WERI-Rb-1 (cell line): ENCODE data around the gene KLK12.

Experiments
- DNase-seq: peaks from one replicate; pipeline ENCODE4 v3.0.0-alpha.2; 2020
- H3K27ac ChIP-seq: fragments of 250-450 bp; sonication (Bioruptor Pico); 2 replicates; pipeline ENCODE4 v1.5.1; 2020; ENCODE audit warnings: mild to moderate bottlenecking, moderate library complexity
- H3K27me3 ChIP-seq: fragments of 250-450 bp; sonication (Bioruptor Pico); 2 replicates; pipeline ENCODE4 v1.5.1; 2021; ENCODE audit warnings: mild to moderate bottlenecking, low read depth, moderate library complexity; ENCODE audit not compliant: insufficient read depth, severe bottlenecking
- H3K36me3 ChIP-seq: fragments of 250-450 bp; sonication (Bioruptor Pico); 2 replicates; pipeline ENCODE4 v1.5.1; 2020; ENCODE audit warnings: mild to moderate bottlenecking, moderate library complexity
- H3K4me3 ChIP-seq: 2 replicates; pipeline ENCODE4 v1.5.1; 2011; ENCODE audit warnings: low read depth, mild to moderate bottlenecking, control low read depth, low read length
- H3K9me3 ChIP-seq: fragments of 250-450 bp; sonication (Bioruptor Pico); 2 replicates; pipeline ENCODE4 v1.5.1; 2021; ENCODE audit warnings: mild to moderate bottlenecking, moderate library complexity; ENCODE audit not compliant: severe bottlenecking
- CTCF ChIP-seq: IDR thresholded peaks from 2 replicates; pipeline ENCODE4 v1.5.1; 2011; ENCODE audit warnings: low read depth, mild to moderate bottlenecking, control low read depth, inconsistent platforms, low read length

The KLK12 gene

GRCh38 chr19:50982186-50982585 lies 52.6 kb downstream of the KLK12 start:
- TF ChIP-seq CTCF = no peak
- Histone ChIP-seq H3K36me3 (no peaks in the 10 kb centered on the region), H3K27me3 (peaks cover 59% of the 10 kb centered on the region), H3K4me3 (no peak overlapping the region), H3K27ac (no peak overlapping the region), H3K9me3 (no peaks in the 10 kb centered on the region)
- DNase-seq = no peak

- no peak for DNase-seq
- Histone ChIP-seq H3K36me3 (no peaks in the 10 kb centered on the region), H3K27ac (no peak overlapping the region), H3K27me3 (peaks cover 62% of the 10 kb centered on the region), H3K9me3 (peaks cover 2% of the 10 kb centered on the region), H3K4me3 (no peak overlapping the region)
- TF ChIP-seq CTCF = no peak
Observed at GRCh38 chr19:50981587-50982146, 53.1 kb downstream of the KLK12 start.

- no peaks in the 10 kb centered on the region for H3K36me3 ChIP-seq
- no peak overlapping the region for H3K4me3 ChIP-seq
- peaks cover 58% of the 10 kb centered on the region for H3K27me3 ChIP-seq
- no peak overlapping the region for H3K27ac ChIP-seq
- no peak for DNase-seq
- no peak for TF ChIP-seq CTCF
- peaks cover 2% of the 10 kb centered on the region for H3K9me3 ChIP-seq
Observed at GRCh38 chr19:50980208-50980607, 54.6 kb downstream of the KLK12 start.

GRCh38 chr19:50979758-50980157 lies 55.0 kb downstream of the KLK12 start:
- no peak for DNase-seq
- H3K9me3 ChIP-seq = peaks cover 2% of the 10 kb centered on the region
- H3K27me3 ChIP-seq = peaks cover 54% of the 10 kb centered on the region
- H3K27ac ChIP-seq = no peak overlapping the region
- TF ChIP-seq CTCF = no peak
- H3K4me3 ChIP-seq = no peak overlapping the region
- no peaks in the 10 kb centered on the region for H3K36me3 ChIP-seq
